AG04449 (cell line): Measurements from ENCODE around the gene ASCC3.

Source experiments
- CTCF ChIA-PET: fragments of 350-600 bp; formaldehyde crosslinking; extraction: SDS; loops from one replicate; lab custom pipeline; 2021; ENCODE audit warnings: antibody characterized with exemption; lab: Yijun Ruan, JAX
- POLR2A ChIA-PET: fragments of 400-600, 350-600 bp; formaldehyde crosslinking; extraction: SDS; loops from one replicate; lab custom pipeline; 2020; ENCODE audit warnings: antibody characterized with exemption, inconsistent platforms; lab: Yijun Ruan, JAX
- DNase-seq: peaks from one replicate; pipeline ENCODE4 v3.0.0-alpha.2; 2010; ENCODE audit warnings: low read depth, low spot score
- H3K4me3 ChIP-seq: 2 replicates; pipeline ENCODE4 v1.5.1; 2011; ENCODE audit warnings: low read depth, mild to moderate bottlenecking, control low read depth, low read length
- CTCF ChIP-seq: IDR thresholded peaks from one replicate; pipeline ENCODE4 v1.5.1; 2011; ENCODE audit warnings: mild to moderate bottlenecking, moderate library complexity, low read length, control low read depth, inconsistent platforms; ENCODE audit not compliant: insufficient read depth; ENCODE audit errors: missing control alignments

ASCC3 gene

GRCh38 chr6:100880853-100881706 lies at the start of gene ASCC3:
TSS of gene ASCC3 (minus strand) at chr6:100881329. CDS start at chr6:100867997, 13,332 bp downstream.
- peak within 1 kb of the TSS; percentile 86 for H3K4me3 ChIP-seq
- TF ChIP-seq CTCF: no peak
- no peak for DNase-seq
- CTCF ChIA-PET: interaction anchor here (1.1 to 1.2 kb wide), 2 partner anchors 105 to 777 kb away, joined by 3 to 4 read pairs; no protein-coding TSS in a partner anchor
- POLR2A ChIA-PET: interaction anchor here (0.6 to 1.6 kb wide), 5 partner anchors 10 to 202 kb away, joined by 3 to 6 read pairs (median 3); no protein-coding TSS in a partner anchor

GRCh38 chr6:100925749-100926148 lies 44.6 kb upstream of the ASCC3 start:
- H3K4me3 ChIP-seq: no peak overlapping the region
- DNase-seq: no peak
- TF ChIP-seq CTCF: no peak
- POLR2A ChIA-PET: no interaction called here
- CTCF ChIA-PET: no interaction called here

GRCh38 chr6:100924534-100925227 lies 43.6 kb upstream of the ASCC3 start:
- POLR2A ChIA-PET: no interaction called here
- H3K4me3 ChIP-seq: no peak overlapping the region
- no peak for TF ChIP-seq CTCF
- CTCF ChIA-PET: no interaction called here
- DNase-seq: no peak

- ChIA-PET CTCF (no interaction called here), POLR2A (no interaction called here)
- H3K4me3 ChIP-seq: no peak overlapping the region
- no peak for DNase-seq
- no peak for TF ChIP-seq CTCF
Measured at GRCh38 chr6:100923481-100924165, 42.5 kb upstream of the ASCC3 start.

- no peak for DNase-seq
- no peak overlapping the region for H3K4me3 ChIP-seq
- ChIA-PET POLR2A (no interaction called here), CTCF (interaction anchor here (0.5 kb wide), 1 partner anchor 35 kb away, joined by 3 read pairs; no protein-coding TSS in a partner anchor)
- no peak for TF ChIP-seq CTCF
Measured at GRCh38 chr6:100920028-100920605, 39.0 kb upstream of the ASCC3 start.
